Lung (tissue), 12 donors: ENCODE results near the gene DDX27. TPM values are rescaled to one million over a fixed set of nuclear protein-coding genes. Genes with fewer than 3 reads are reported as not detected.
A peak's percentile ranks its signal among the peaks of the same experiment; 100 is the strongest.

Experiments used
- ATAC-seq: fragments of 200-7000 bp; cut with Tn5 transposase; one replicate; pipeline ENCODE4 v1.9.1; 2020; ENCODE audit warnings: moderate number of reproducible peaks; ENCODE audit not compliant: insufficient read depth, low FRiP score
- DNase-seq, 3 donors: peaks; one replicate each; pipeline ENCODE4 v3.0.0-alpha.2; 2013 to 2017
- H3K27ac ChIP-seq, 2 donors: one replicate each; pipeline ENCODE4 v1.5.1; 2013; ENCODE audit warnings: mild to moderate bottlenecking in 2 of 2, moderate library complexity in 2 of 2, control low read depth in 1 of 2, inconsistent platforms in 1 of 2, low read depth in 1 of 2, low read length in 1 of 2
- H3K27me3 ChIP-seq, 3 donors: one replicate each; pipeline ENCODE4 v1.5.1; 2013; ENCODE audit warnings: low read length in 2 of 3; ENCODE audit not compliant: control insufficient read depth in 3 of 3, insufficient read depth in 3 of 3
- H3K36me3 ChIP-seq, 4 donors: one replicate each; pipeline ENCODE4 v1.5.1; 2013; ENCODE audit warnings: low read length in 4 of 4, mild to moderate bottlenecking in 1 of 4, moderate library complexity in 1 of 4; ENCODE audit not compliant: control insufficient read depth in 4 of 4, insufficient read depth in 4 of 4
- H3K4me1 ChIP-seq, 5 donors: one replicate each; pipeline ENCODE4 v1.5.1; 2013; ENCODE audit warnings: low read length in 5 of 5, mild to moderate bottlenecking in 2 of 5, moderate library complexity in 1 of 5; ENCODE audit not compliant: control insufficient read depth in 5 of 5, insufficient read depth in 5 of 5
- H3K4me3 ChIP-seq: one replicate; pipeline ENCODE4 v1.5.1; 2013; ENCODE audit warnings: mild to moderate bottlenecking, control low read depth, moderate library complexity
- H3K9ac ChIP-seq, 2 donors: one replicate each; pipeline ENCODE4 v1.5.1; 2013; ENCODE audit warnings: low read length in 2 of 2, control low read depth in 1 of 2; ENCODE audit not compliant: insufficient read depth in 1 of 2
- H3K9me3 ChIP-seq, 4 donors: one replicate each; pipeline ENCODE4 v1.5.1; 2013; ENCODE audit warnings: low read length in 3 of 4, mild to moderate bottlenecking in 1 of 4, moderate library complexity in 1 of 4; ENCODE audit not compliant: control insufficient read depth in 4 of 4, insufficient read depth in 3 of 4
- WGBS, 2 donors: extraction: QIAGEN DNeasy Blood & Tissue Kit; methylation state at CpG; one replicate each; pipeline ENCODE4 v1.1.7; 2013; 5-methylcytosine and 5-hydroxymethylcytosine counted together
- polyA plus RNA-seq, 2 donors: library from polyadenylated mRNA; stranded (reverse); fragments of 200-250 nt; gene quantifications; one replicate each; pipeline ENCODE4 v1.2.1, GENCODE V29; 2013
- total RNA-seq, 2 donors: library from RNA; depleted of rRNA in 1 of 2; stranded (reverse); fragments of >200 nt in 1 of 2; gene quantifications; one replicate each; pipeline ENCODE4 v1.2.1, GENCODE V29; 2014 to 2021
- TF ChIP-seq, protein P1 (sequence below): IDR thresholded peaks from 2 replicates; pipeline ENCODE4 v1.5.1; 2012; ENCODE audit warnings: mild to moderate bottlenecking; ENCODE audit errors: control extremely low read depth, extremely low read depth
- donor health status: control.
- donor health status: control.
- donor health status: Bipolar disorder and iron deficiency.
- donor health status: healthy.
- donor health status: DM: yes; HTN: yes; CAD: no.

The DDX27 gene
- total and polyA plus RNA-seq, 4 donors = 24.9 to 30.0 (median 26.1) TPM

DNA sequence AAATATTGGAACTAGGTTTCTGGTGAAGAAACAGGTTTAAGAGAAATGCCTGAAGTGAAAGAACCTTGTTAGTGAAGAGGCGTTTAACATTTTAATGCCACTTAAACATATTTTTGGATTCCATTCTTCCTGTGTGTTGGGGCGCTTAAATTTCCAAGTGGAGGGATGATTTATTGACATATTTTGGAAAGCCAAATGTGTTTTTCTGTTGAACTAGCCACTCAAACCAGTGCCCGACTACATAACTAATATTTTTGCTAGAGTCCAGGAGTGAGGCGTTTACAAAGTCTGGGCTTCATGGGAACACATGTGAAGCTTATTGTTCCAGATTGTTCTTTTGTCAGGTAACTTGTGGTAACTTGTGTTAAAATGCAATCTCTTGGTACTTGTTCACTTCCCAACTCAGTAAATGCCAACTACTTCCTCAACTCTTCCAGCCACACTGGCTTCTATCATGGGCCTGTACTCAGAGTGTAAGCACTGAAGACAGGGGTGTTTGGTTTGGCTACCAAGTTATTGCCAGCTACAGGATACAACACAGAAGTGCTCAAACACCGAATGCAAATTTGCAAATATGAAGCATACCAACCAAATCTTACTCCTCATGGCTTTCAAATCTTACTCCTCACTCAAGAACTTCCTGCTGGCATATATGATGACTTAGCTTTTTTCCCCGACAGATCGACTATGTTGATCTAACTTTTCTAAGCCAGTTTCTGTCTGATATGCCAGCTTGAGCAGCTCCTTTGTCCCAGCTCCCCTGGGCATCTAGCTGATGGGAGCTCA is 60.7 kb downstream of the DDX27 start:
- TF ChIP-seq, protein P1, sequence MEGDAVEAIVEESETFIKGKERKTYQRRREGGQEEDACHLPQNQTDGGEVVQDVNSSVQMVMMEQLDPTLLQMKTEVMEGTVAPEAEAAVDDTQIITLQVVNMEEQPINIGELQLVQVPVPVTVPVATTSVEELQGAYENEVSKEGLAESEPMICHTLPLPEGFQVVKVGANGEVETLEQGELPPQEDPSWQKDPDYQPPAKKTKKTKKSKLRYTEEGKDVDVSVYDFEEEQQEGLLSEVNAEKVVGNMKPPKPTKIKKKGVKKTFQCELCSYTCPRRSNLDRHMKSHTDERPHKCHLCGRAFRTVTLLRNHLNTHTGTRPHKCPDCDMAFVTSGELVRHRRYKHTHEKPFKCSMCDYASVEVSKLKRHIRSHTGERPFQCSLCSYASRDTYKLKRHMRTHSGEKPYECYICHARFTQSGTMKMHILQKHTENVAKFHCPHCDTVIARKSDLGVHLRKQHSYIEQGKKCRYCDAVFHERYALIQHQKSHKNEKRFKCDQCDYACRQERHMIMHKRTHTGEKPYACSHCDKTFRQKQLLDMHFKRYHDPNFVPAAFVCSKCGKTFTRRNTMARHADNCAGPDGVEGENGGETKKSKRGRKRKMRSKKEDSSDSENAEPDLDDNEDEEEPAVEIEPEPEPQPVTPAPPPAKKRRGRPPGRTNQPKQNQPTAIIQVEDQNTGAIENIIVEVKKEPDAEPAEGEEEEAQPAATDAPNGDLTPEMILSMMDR = no peak
- ATAC-seq (no peak), DNase-seq (no peak)
- H3K27me3 ChIP-seq = no peaks in the 10 kb centered on the region
- H3K9ac ChIP-seq = peak overlapping the region in 1 of 2 donors; percentile 99
- H3K9me3 ChIP-seq = peaks cover 0 to 27% (median 19%) of the 10 kb centered on the region in 4 donors
- peak overlapping the region; percentile 24 for H3K4me3 ChIP-seq
- H3K27ac ChIP-seq = peak overlapping the region in 1 of 2 donors; percentile 46
- 49 to 54% methylated on average over 7 of the region's 7 CpGs for WGBS, 2 donors
- peaks cover 0 to 44% (median 17%) of the 10 kb centered on the region in 5 donors for H3K4me1 ChIP-seq
- peaks cover 34 to 60% (median 54%) of the 10 kb centered on the region in 4 donors for H3K36me3 ChIP-seq

DNA sequence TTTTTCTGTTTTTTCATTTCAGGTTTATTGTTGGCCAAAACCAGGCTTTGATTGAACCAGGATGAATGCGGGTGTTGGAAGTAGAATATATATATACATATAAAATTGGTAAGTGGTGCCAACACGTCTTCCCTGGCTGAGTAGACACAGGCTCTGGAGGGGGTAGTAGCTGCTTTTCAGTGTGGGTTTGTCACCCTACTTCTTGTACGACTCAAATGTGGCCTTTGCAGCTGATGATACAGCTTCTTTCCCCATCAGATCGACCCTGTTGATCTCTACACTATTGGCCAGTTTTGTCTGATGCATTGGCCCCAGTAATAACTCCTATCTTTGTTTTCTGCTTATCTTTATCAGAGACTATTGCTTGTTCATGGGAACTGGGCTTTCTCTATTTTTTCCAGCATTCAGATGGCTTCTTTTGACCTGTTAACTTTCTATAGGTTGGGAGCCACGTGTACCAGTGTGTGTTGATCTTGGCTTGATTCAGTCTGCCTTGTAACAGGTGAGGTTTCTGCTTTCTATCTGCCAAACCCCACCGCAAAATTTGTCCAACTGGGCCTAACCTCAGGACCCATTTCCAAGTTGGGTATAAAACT is 61.3 kb downstream of the DDX27 start:
- 73 to 82% methylated on average over 6 of the region's 6 CpGs for WGBS, 2 donors
- ATAC-seq (no peak), DNase-seq (no peak)
- Histone ChIP-seq H3K36me3 (peaks cover 38 to 67% (median 58%) of the 10 kb centered on the region in 4 donors), H3K9me3 (peaks cover 0 to 27% (median 21%) of the 10 kb centered on the region in 4 donors), H3K9ac (no peak overlapping the region), H3K27me3 (no peaks in the 10 kb centered on the region), H3K27ac (peak overlapping the region in 1 of 2 donors; percentile 10), H3K4me3 (peak overlapping the region; percentile 1), H3K4me1 (peaks cover 0 to 38% (median 15%) of the 10 kb centered on the region in 5 donors)
- TF ChIP-seq, protein P1 = no peak

DNA sequence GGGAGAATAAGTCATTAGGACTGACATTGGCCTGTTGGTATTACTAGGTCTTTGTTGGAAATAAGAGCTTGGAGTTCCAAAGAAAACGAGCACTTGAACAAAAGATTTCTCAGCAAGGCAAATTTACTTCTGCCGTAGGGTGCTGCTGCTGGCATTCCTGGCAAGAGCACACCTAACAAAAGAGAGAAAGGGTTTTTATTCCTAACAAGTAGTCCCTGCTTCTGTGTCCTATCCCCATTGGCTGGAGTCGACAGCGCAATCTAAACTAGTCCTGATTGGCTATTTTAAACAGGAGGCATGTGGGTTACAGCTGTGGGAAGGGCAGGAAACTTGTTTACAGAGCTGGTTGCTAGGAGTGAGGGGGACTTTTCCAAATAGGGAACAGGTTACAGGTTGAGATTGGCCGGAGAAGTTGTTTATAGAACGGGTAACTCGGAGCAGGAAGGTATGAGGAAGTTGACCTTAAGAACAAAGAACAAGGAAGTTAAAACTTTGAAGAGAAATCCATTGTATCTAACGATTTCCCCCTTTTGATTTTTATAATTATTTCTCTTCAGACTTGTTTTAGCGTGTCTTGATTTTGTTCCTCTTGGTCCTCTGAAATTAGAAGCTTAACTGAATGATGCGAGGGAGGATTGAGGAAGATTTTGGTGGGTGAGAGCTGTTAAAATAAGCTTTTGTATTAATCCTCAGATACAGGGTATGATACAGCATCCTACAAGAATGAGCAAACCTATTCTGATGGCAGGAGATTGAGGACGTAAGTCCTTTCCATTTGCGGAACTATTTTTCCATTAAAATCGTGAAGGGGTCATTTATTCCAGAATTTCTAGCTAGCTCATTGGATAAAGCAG is 62.1 kb downstream of the DDX27 start:
- Histone ChIP-seq H3K4me3 (peak overlapping the region; percentile 1), H3K27me3 (no peaks in the 10 kb centered on the region), H3K4me1 (peaks cover 0 to 31% (median 10%) of the 10 kb centered on the region in 5 donors), H3K27ac (peak overlapping the region in 1 of 2 donors; percentile 10), H3K9me3 (peaks cover 0 to 31% (median 24%) of the 10 kb centered on the region in 4 donors), H3K36me3 (peaks cover 44 to 74% (median 64%) of the 10 kb centered on the region in 4 donors), H3K9ac (no peak overlapping the region)
- WGBS, 2 donors = 60 to 62% methylated on average over 13 of the region's 13 CpGs
- TF ChIP-seq, protein P1 = no peak
- ATAC-seq (no peak), DNase-seq (peak in 1 of 3 donors; percentile 16)
